HCT116 (cell line): ENCODE results near the gene UQCR11. TPM values are rescaled to one million over a fixed set of nuclear protein-coding genes. Genes with fewer than 3 reads are reported as not detected.

Source experiments
- ATAC-seq: fragments of 200-7000 bp; cut with Tn5 transposase; 2 replicates; pipeline ENCODE4 v1.9.1; 2020; ENCODE audit warnings: mild to moderate bottlenecking, moderate library complexity
- BruUV-seq: library from RNA; stranded (reverse); fragments of 400-500 nt; replicated peaks from 2 replicates; lab custom pipeline; 2021; lab: Mats Ljungman, UMichigan
- CTCF ChIA-PET: fragments of 300-600 bp; sonication (Branson Sonifier 250); formaldehyde crosslinking; loops from one replicate; lab custom pipeline; 2021; ENCODE audit warnings: antibody characterized with exemption; lab: Charles Lee
- POLR2A ChIA-PET: fragments of 300-600, 350-600 bp; sonication (Branson Sonifier 250); formaldehyde crosslinking; loops from one replicate; lab custom pipeline; 2021; ENCODE audit warnings: antibody characterized with exemption; lab: Charles Lee
- RAD21 ChIA-PET, 2 experiments: fragments of 300-600 bp; sonication (Branson Sonifier 250); formaldehyde crosslinking; loops; one replicate each; lab custom pipeline; 2023; ENCODE audit warnings: low total read pairs in 2 of 2; ENCODE audit not compliant: uncharacterized antibody in 2 of 2, unreplicated experiment in 2 of 2, low non-redundant PET in 1 of 2; lab: Charles Lee
- DNase-seq: peaks from one replicate; pipeline ENCODE4 v3.0.0-alpha.2; 2010; ENCODE audit warnings: low read depth, low spot score
- H2AFZ ChIP-seq: fragments of 200-600 bp; shearing (Covaris generic), sonication (generic); 2 replicates; pipeline ENCODE4 v1.6.1; 2017; ENCODE audit warnings: low read depth, mixed run types, mixed read lengths, antibody characterized with exemption, low read length; ENCODE audit not compliant: poor library complexity, severe bottlenecking
- H3K27ac ChIP-seq: 2 replicates; pipeline ENCODE4 v1.5.1; 2012; ENCODE audit warnings: low read depth, low read length
- H3K27me3 ChIP-seq: fragments of 200-600 bp; sonication (generic); 2 replicates; pipeline ENCODE4 v1.6.1; 2016; ENCODE audit warnings: mixed run types, low read length, mixed read lengths; ENCODE audit not compliant: insufficient read depth
- H3K36me3 ChIP-seq, 2 experiments: fragments of 200-500 bp in 1 of 2; fragments of 200-600 bp in 1 of 2; sonication (Bioruptor generic) in 1 of 2; sonication (generic) in 1 of 2; 2 replicates each; pipeline versions ENCODE4 v1.5.1 to v1.6.1; 2014 to 2016; ENCODE audit warnings: low read length in 2 of 2, inconsistent platforms in 1 of 2, mixed read lengths in 1 of 2, mixed run types in 1 of 2; ENCODE audit not compliant: insufficient read depth in 2 of 2, control insufficient read depth in 1 of 2
- H3K4me1 ChIP-seq, 2 experiments: fragments of 200-600 bp in 1 of 2; sonication (generic) in 1 of 2; 2 replicates each; pipeline versions ENCODE4 v1.5.1 to v1.6.1; 2012 to 2017; ENCODE audit warnings: low read length in 2 of 2, inconsistent platforms in 1 of 2, mild to moderate bottlenecking in 1 of 2, mixed read lengths in 1 of 2, mixed run types in 1 of 2, moderate library complexity in 1 of 2; ENCODE audit not compliant: insufficient read depth in 2 of 2, control insufficient read depth in 1 of 2
- H3K4me2 ChIP-seq: fragments of 200-600 bp; sonication (generic); 2 replicates; pipeline ENCODE4 v1.6.1; 2017; ENCODE audit warnings: mixed run types, low read length, mixed read lengths
- H3K4me3 ChIP-seq, 2 experiments: fragments of 200-600 bp in 1 of 2; sonication (generic) in 1 of 2; replicated peaks in 1 of 2; 2 replicates each; pipeline ENCODE4 v1.5.1; 2011 to 2016; ENCODE audit warnings: low read length in 2 of 2, control low read depth in 1 of 2, low read depth in 1 of 2, mild to moderate bottlenecking in 1 of 2, mixed read lengths in 1 of 2, mixed run types in 1 of 2
- H3K79me2 ChIP-seq: fragments of 200-600 bp; sonication (generic); 2 replicates; pipeline ENCODE4 v1.6.1; 2017; ENCODE audit warnings: mild to moderate bottlenecking, mixed run types, low read length, moderate library complexity, mixed read lengths; ENCODE audit not compliant: insufficient read depth
- H3K9ac ChIP-seq: fragments of 200-600 bp; sonication (generic); 2 replicates; pipeline ENCODE4 v1.6.1; 2016; ENCODE audit warnings: low read length, mixed read lengths
- H3K9me2 ChIP-seq: fragments of 200-600 bp; sonication (generic), shearing (Covaris generic); 2 replicates; pipeline ENCODE4 v1.6.1; 2017; ENCODE audit warnings: mixed run types, mild to moderate bottlenecking, moderate library complexity; ENCODE audit not compliant: insufficient read depth
- H3K9me3 ChIP-seq, 2 experiments: fragments of 200-500 bp in 1 of 2; fragments of 200-600 bp in 1 of 2; sonication (Bioruptor generic) in 1 of 2; sonication (generic) in 1 of 2; 2 replicates each; pipeline ENCODE4 v1.6.1; 2014 to 2017; ENCODE audit warnings: low read length in 2 of 2, mixed read lengths in 2 of 2, inconsistent platforms in 1 of 2, low read depth in 1 of 2, mild to moderate bottlenecking in 1 of 2, mixed run types in 1 of 2, moderate library complexity in 1 of 2; ENCODE audit not compliant: control insufficient read depth in 1 of 2, insufficient read depth in 1 of 2
- H4K20me1 ChIP-seq: fragments of 200-600 bp; sonication (generic), shearing (Covaris generic); 2 replicates; pipeline ENCODE4 v1.6.1; 2017; ENCODE audit warnings: mixed run types, mild to moderate bottlenecking, moderate library complexity; ENCODE audit not compliant: insufficient read depth
- CEBPB ChIP-seq: IDR thresholded peaks from 2 replicates; pipeline ENCODE4 v1.6.1; 2012; ENCODE audit warnings: low read depth
- CTCF ChIP-seq, 3 experiments: fragments of 200-600 bp in 1 of 3; sonication (generic) in 1 of 3; IDR thresholded peaks in 2 of 3; conservative IDR thresholded peaks in 1 of 3; 2 replicates each; pipeline ENCODE4 v1.5.1; 2012 to 2017; ENCODE audit warnings: low read depth in 2 of 3, low read length in 2 of 3, antibody characterized with exemption in 1 of 3, borderline replicate concordance in 1 of 3, control low read depth in 1 of 3, mild to moderate bottlenecking in 1 of 3, mixed read lengths in 1 of 3, mixed run types in 1 of 3, moderate library complexity in 1 of 3; ENCODE audit not compliant: insufficient read depth in 1 of 3
- POLR2A ChIP-seq: IDR thresholded peaks from 2 replicates; pipeline ENCODE4 v1.7.0; 2011; ENCODE audit warnings: borderline replicate concordance; ENCODE audit not compliant: insufficient read depth, insufficient read length; ENCODE audit errors: extremely low read depth
- POLR2AphosphoS5 ChIP-seq: IDR thresholded peaks from 2 replicates; pipeline ENCODE4 v1.6.1; 2011; ENCODE audit warnings: mild to moderate bottlenecking, low read depth, low read length, moderate library complexity
- RAD21 ChIP-seq: IDR thresholded peaks from 2 replicates; pipeline ENCODE4 v1.6.1; 2012; ENCODE audit warnings: low read depth, mild to moderate bottlenecking
- intact Hi-C: fragments of 100-400 bp; cut with micrococcal nuclease; formaldehyde crosslinking; loops from 2 replicates; pipeline ENCODE4 v1.10.0; 2022
- total RNA-seq: library from RNA; stranded (reverse); gene quantifications from one replicate; pipeline ENCODE4 v1.2.1, GENCODE V29; 2021; ENCODE audit not compliant: unreplicated experiment

The UQCR11 gene
- total RNA-seq, 1 experiment from 2014 or later, result 303 TPM

DNA sequence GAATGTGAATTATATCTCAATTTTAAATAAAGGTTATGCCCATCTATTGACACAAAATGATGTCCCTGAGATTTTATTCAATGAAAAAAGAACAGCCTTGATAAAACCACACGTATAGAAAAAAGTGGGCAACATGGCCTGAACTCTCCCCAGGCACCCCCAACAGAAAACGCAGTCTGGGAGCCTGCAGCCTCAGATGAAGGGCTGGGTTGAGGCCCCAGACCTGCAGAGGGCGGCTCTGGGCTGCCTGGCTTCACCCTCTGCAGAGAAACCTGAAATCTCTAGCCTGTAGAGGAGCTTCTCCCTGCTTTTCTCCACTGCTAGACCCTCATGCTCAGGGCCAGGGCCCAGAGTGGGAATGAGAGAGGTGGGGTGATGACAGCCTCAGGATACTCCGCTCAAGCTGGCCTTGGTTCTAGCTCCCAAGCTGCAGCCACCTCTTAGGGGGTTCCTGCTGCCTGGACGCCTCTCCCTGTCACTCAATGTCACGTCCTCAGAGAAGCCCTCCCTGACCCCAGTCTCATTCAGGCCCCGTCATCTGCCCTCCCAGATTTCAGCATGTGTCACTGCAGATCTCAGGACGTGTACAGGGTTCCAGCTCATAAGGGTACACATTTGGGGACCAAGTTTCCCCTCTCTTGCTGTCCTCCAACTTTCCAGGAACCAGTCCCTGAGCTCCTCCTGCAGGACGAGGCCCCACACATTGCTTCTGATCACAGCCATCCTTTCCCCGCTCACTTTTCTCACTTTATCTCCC lies 14.4 kb downstream of the UQCR11 start:
- H2AFZ ChIP-seq, result no peak overlapping the region
- H3K27ac ChIP-seq, result peak overlapping the region; percentile 100
- CTCF ChIA-PET, result interaction anchor here (1.4 kb wide), 1 partner anchor 45 kb away, joined by 5 read pairs; no protein-coding TSS in a partner anchor
- no peaks in the 10 kb centered on the region for H4K20me1 ChIP-seq
- no peaks in the 10 kb centered on the region for H3K27me3 ChIP-seq
- TF ChIP-seq RAD21 (no peak), POLR2A (peak; percentile 61), POLR2AphosphoS5 (peak; percentile 55), CEBPB (no peak), CTCF (IDR thresholded peaks at IDR 0.05 in 2 of 3, conservative IDR thresholded peaks at IDR 0.05 in 1 of 3; ENCODE audit: borderline replicate concordance in 1 of 3, insufficient read depth in 1 of 3, low read depth in 2 of 3, low read length in 2 of 3) (peak in 2 of 3 experiments; percentile 38 to 46; a peak in 4 of 6 replicates)
- TF ChIP-seq, all 23 proteins: peak for 3
- no TSS peak for BruUV-seq
- Histone ChIP-seq H3K4me2 (peak overlapping the region; percentile 90), H3K9ac (peak overlapping the region; percentile 98), H3K9me2 (no peaks in the 10 kb centered on the region), H3K36me3 (0 out of 4 replicates have a peak, but pooled peaks cover 0 to 5% of the 10 kb centered on the region in 2 experiments), H3K9me3 (no peaks in the 10 kb centered on the region), H3K4me1 (peaks cover 33 to 63% of the 10 kb centered on the region in 2 experiments), H3K4me3 (peak overlapping the region; percentile 87 to 96), H3K79me2 (peaks cover 57% of the 10 kb centered on the region)
- intact Hi-C loops, result no loop called here
- ChIA-PET POLR2A (interaction anchor here (1.0 to 1.2 kb wide), 2 partner anchors 13 to 15 kb away, joined by 3 read pairs; no protein-coding TSS in a partner anchor), RAD21 (no interaction called here)
- ATAC-seq (peak; percentile 23), DNase-seq (no peak)
